Measurements from ENCODE around the gene PTPA. TPM values are rescaled to one million over a fixed set of nuclear protein-coding genes. Genes with fewer than 3 reads are reported as not detected.

Gene PTPA
- total and polyA plus RNA-seq, 8 donors, result 32.7 to 71.4 (median 43.3) TPM

- Histone ChIP-seq H3K9me3 (no peaks in the 10 kb centered on the region), H3K27me3 (no peaks in the 10 kb centered on the region), H3K27ac (no peak overlapping the region), H3K4me3 (no peak overlapping the region), H3K4me1 (peaks cover 0 to 8% (median 7%) of the 10 kb centered on the region in 3 donors), H3K36me3 (no peaks in the 10 kb centered on the region)
- ATAC-seq (no peak), FAIRE-seq (no peak), DNase-seq (no peak)
- 76 to 79% methylated on average over 10 of the region's 10 CpGs for WGBS, 2 donors
- intact Hi-C loops (cut with DNase I), result no loop called here
- TF ChIP-seq CTCF (IDR thresholded peaks at IDR 0.05), result no peak
These were observed 34.0 kb upstream of the PTPA start for GRCh38 chr9:129077236-129077635.

GRCh38 chr9:129078691-129079503 lies 32.3 kb upstream of the PTPA start:
- Histone ChIP-seq H3K27me3 (no peaks in the 10 kb centered on the region), H3K36me3 (no peaks in the 10 kb centered on the region), H3K9me3 (no peaks in the 10 kb centered on the region), H3K4me3 (no peak overlapping the region), H3K4me1 (peaks cover 0 to 14% (median 11%) of the 10 kb centered on the region in 3 donors), H3K27ac (no peak overlapping the region)
- ATAC-seq, result no peak
- peak in 1 of 6 donors; percentile 14 for DNase-seq
- WGBS, 2 donors, result 80 to 82% methylated on average over 18 of the region's 18 CpGs
- FAIRE-seq, result no peak
- no peak for TF ChIP-seq CTCF (IDR thresholded peaks at IDR 0.05)
- intact Hi-C loops (cut with DNase I), result no loop called here

- Histone ChIP-seq H3K36me3 (no peaks in the 10 kb centered on the region), H3K4me3 (peak overlapping the region in 2 of 4 donors; percentile 78), H3K27ac (no peak overlapping the region), H3K4me1 (peaks cover 0 to 18% (median 11%) of the 10 kb centered on the region in 3 donors), H3K9me3 (no peaks in the 10 kb centered on the region), H3K27me3 (no peaks in the 10 kb centered on the region)
- ATAC-seq (no peak), FAIRE-seq (no peak), DNase-seq (peak in 1 of 6 donors; percentile 12)
- intact Hi-C loops (cut with DNase I), result no loop called here
- WGBS, 2 donors, result 80 to 82% methylated on average over 13 of the region's 13 CpGs
- TF ChIP-seq CTCF (IDR thresholded peaks at IDR 0.05), result no peak
These were observed 31.4 kb upstream of the PTPA start for GRCh38 chr9:129079829-129080228.

GRCh38 chr9:129080298-129080600 lies 31.0 kb upstream of the PTPA start:
- Histone ChIP-seq H3K4me1 (peaks cover 0 to 18% (median 11%) of the 10 kb centered on the region in 3 donors), H3K36me3 (peaks cover 0 to 3% (median 0%) of the 10 kb centered on the region in 3 donors), H3K27ac (peak overlapping the region in 1 of 4 donors; percentile 46), H3K4me3 (peak overlapping the region; percentile 23 to 78 (median 59)), H3K27me3 (no peaks in the 10 kb centered on the region), H3K9me3 (no peaks in the 10 kb centered on the region)
- DNase-seq (no peak), ATAC-seq (no peak), FAIRE-seq (no peak)
- no peak for TF ChIP-seq CTCF (IDR thresholded peaks at IDR 0.05)
- 8 to 9% methylated on average over 12 of the region's 12 CpGs for WGBS, 2 donors
- intact Hi-C loops (cut with DNase I), result no loop called here
